COLO668 (cell line): ENCODE results near the gene PYDC1.
"Not testable (repeated sequence)": the region's sequence is repeated elsewhere in the genome, so short reads cannot be mapped to it uniquely, and the experiment has no call there.

Source experiments
- DNase-seq: peaks from one replicate; lab custom pipeline; 2025; ENCODE audit not compliant: unreplicated experiment; lab: John Stamatoyannopoulos, UW

The PYDC1 gene

DNA sequence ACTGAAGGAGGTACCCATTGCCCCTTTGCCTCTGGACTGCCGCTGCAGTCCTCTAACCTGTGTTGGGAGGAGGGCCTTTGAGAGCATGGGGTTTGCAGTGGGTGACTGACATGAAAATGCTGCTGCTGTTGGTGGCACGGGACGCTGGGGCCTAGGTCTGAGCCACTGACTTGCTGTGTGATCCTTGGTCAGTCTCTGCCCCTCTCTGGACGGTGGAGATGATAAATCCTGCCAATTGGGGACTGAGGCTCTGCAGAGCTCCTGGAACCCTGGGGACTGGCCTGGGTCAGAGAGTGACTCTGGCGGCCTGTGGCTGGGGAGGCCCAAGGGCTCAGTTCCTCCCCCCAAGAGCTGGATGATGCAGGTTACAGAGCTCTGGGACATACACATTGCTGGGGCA lies 6.1 kb upstream of the PYDC1 start:
- no peak for DNase-seq

DNA sequence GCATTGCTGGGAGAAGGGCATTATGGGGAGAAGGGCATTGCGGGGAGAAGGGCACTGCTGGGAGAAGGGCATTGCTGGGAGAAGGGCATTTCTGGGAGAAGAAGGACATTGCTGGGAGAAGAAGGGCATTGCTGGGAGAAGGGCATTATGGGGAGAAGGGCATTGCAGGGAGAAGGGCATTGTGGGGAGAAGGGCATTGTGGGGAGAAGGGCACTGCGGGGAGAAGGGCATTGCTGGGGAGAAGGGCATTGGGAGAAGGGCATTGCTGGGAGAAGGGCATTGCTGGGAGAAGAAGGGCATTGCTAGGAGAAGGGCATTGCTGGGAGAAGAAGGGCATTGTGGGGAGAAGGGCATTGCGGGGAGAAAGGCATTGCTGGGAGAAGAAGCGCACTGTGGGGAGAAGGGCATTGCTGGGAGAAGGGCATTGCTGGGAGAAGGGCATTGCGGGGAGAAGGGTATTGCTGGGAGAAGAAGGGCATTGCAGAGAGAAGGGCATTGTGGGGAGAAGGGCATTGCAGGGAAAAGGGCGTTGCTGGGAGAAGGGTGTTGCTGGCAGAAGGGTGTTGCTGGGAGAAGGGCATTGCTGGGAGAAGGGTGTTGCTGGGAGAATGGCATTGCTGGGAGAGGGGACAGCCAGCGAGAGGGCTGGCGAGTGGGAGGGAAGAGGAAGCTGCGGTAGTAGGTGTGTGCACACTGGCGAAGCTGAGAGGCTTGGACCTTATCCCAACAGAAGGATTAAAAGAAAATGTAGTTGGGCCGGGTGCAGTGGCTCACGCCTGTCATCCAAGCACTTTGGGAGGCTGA lies 4.6 kb upstream of the PYDC1 start:
- DNase-seq: no peak

DNA sequence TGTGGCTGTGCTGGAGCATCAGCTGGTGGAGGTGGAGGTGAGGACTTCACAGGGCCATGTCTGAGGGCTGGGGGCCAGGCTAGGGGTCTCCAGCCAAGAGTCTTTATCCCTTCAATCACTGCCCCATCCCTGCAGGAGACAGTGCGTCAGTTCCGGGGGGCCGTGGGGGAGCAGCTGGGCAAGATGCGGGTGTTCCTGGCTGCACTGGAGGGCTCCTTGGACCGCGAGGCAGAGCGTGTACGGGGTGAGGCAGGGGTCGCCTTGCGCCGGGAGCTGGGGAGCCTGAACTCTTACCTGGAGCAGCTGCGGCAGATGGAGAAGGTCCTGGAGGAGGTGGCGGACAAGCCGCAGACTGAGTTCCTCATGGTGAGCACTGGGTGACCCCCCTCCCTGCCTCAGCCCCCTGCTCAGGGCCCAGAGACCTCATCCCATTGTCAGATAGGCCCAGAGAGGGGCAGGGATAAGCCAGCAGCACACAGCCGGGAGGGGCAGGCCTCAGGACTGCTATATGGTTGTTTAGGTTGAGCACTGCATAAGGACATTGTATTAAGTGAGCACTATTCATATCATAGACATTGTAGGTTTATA lies 2.3 kb upstream of the PYDC1 start:
- no peak for DNase-seq

DNA sequence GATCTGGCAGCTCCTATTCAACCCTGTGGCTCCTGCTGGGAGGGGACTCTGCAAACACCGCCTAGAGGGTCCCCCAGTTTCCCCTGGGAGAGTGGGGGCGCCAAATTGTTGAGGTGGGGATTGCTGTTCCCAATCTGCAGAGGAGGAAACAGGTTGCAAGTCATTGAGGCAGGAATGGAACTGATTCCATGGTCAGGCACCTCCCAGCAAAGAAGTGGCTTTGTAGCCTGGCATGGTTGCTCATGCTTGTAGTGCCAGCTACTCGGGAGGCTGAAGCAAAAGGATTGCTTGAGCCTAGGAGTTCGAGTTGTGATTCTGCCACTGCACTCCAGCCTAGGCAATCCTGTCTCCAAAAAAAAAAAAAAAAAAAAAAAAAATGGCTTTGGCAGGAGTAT lies 198 bp upstream of the PYDC1 start:
- no peak for DNase-seq

DNA sequence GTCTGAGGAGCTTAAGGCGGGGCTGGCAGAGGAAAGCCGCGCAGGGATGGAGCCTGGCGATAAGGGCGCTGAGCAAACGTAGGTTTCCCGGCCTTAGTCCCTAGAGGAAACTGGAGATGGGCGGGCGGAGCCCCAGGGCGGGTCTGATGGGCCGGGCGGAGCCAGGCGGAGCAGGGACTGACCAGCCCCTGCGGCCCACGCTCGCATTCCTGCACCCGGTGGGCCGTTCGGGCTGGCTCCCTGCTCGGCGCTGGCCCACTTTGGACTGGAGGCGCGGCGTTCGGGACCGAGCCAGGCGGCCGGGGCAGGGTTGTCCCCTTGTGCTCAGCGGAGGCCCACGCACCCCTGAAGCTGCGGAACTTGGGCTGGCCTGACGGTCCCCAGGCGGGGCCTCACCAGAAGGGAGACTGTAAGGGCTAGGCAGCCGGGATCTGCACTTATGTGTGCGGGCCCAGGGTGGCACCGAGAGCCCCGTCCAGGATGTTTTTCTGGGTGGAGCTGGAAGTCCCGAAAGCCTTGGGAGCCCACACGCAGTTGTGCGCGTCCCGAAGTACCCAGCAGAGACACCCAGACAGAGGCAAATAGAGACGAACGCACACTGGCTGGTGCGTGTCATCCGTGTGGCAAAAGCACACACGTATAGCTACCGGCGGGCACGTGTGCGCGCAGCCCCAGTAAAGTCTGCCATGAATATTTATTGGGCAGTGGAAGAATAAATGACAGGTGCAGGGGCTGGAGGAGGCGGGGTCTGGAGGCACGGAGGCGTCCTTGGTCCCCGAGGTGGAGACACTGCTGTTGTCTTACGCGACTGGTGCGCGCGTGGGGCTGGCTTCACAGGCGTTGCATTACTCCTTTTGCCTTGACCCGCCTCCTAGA lies 1.4 kb downstream of the PYDC1 start:
- peak; percentile 78 for DNase-seq

DNA sequence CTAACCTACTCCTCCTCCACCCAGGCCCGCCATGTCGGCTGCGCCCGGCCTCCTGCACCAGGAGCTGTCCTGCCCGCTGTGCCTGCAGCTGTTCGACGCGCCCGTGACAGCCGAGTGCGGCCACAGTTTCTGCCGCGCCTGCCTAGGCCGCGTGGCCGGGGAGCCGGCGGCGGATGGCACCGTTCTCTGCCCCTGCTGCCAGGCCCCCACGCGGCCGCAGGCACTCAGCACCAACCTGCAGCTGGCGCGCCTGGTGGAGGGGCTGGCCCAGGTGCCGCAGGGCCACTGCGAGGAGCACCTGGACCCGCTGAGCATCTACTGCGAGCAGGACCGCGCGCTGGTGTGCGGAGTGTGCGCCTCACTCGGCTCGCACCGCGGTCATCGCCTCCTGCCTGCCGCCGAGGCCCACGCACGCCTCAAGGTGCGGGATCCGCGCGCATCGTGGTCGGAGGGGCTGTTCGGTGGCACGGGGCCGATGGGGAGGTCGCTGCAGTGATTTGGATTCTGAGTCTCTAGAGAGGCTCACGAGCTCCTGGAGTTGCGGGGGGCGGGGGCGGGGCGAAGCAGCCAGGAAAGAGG lies 2.1 kb downstream of the PYDC1 start:
- peak; percentile 83 for DNase-seq

DNA sequence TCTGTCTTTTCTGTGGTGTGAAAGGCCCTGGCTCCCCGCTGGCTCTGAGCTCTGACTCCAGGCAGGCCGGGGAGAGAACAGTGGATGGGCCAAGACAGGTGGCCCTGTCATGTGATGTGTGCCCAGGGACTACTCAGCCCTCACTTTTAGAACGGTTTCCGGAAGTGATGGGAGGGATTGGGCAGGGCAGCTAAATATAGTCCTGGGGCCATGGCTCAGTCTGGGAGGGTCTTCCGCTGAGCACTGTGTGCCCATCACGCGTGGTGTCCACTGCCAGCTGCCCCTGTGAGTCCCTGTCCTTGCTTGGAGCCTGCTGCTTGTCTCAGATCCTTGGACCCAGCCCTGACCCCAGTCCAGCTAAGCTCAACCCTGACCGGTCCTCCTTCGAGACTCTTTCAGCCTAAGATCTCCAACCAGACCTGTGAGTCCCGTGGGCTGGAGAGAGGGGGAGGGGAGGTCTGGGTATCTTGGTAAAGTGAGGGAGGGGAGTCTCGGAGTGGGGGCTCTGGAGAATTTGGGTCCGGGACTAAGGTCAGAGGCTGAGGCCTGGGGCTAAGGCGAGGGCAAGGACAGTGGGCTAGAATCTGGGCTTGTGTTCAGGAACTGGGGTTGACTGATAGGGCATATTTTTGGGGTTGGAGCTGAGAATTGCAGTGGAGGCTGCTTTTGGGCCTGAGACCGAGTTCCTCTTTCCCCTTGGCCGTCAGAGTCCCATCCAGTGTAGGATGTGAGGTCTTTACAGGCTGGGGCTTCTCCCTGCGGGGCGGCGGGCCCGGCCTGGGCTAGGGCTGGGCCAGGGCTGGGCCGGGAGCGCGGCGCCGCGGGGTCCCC lies 2.8 kb downstream of the PYDC1 start, which contains the start of gene TRIM72:
Gene TRIM72, plus strand, starts transcription at position 243 of the 831 bp plus-strand sequence. CDS start 620 bp downstream, outside the sequence.
- peak; percentile 69 for DNase-seq

DNA sequence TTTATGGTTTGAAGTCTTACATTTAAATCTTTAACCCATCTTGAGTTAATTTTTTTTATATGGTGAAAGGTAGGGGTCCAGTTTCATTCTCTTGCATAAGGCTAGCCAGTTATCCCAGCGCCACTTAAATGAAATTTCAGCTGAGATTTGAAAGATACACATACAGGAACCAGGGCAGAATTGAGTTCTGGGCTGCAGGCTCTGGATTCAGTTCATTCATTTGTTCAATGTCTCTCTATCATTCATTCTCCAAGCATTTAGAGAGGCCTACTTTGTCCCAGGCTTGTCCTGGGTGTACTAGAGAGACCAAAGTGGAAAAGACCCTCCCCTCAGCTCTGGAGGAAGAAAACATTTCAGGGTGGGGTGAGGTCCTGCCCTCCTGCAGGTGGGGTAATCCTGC lies 3.6 kb downstream of the PYDC1 start:
- no peak for DNase-seq

DNA sequence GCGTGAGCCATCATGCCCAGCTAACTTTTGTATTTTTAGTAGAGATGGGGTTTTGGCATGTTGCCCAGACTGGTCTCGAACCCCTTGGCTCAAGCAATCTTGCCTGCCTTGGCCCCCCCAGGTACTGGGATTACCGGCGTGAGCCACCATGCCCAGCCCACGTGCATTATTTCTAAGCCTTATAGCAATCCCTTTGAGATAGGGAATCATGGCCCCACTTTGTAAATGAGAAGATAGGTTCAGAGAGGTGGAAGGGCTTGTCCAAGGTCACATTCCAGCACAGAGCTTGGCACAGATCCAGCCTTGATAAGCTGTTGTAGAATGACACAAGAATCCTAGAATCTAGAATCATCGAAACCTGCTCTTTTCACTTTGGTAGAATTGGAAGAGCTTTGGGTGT lies 10.2 kb downstream of the PYDC1 start:
- no peak for DNase-seq

DNA sequence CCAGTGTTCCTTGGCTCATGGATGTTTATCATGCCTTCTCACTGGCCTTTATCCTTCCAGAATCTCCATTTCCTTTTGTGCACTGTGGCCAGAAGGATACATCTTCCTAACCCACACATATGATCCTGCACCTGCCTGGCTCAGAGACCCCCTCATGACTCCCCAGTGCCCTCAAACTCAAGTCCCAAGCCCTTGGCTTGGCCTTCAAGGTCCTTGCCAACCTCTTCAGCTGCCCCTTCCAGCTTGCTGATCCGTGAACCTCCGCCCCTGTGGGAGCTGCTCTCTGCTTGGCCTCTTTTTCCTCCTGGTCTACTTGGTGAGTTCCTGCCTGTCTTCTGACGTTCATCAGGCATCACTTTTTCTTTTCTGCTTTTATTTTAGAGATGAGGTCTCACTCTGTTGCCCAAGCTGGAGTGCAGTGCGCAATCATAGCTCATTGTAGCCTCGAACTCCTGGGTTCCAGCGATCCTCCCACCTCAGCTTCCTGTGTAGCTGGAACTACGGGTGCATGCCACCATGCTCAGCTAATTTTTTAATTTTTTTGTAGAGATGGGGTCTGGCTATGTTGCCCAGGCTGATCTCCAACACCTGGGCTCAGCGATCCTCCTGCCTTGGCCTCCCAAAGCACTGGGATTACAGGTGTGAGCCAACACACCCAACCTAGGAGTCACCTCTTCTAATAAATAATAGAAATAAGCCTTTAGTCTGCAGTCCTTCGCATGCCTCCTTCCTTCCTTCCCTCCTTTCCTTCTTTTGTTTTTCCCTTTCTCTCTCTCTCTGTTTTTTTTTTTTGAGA lies 11.9 kb downstream of the PYDC1 start:
- no peak for DNase-seq

DNA sequence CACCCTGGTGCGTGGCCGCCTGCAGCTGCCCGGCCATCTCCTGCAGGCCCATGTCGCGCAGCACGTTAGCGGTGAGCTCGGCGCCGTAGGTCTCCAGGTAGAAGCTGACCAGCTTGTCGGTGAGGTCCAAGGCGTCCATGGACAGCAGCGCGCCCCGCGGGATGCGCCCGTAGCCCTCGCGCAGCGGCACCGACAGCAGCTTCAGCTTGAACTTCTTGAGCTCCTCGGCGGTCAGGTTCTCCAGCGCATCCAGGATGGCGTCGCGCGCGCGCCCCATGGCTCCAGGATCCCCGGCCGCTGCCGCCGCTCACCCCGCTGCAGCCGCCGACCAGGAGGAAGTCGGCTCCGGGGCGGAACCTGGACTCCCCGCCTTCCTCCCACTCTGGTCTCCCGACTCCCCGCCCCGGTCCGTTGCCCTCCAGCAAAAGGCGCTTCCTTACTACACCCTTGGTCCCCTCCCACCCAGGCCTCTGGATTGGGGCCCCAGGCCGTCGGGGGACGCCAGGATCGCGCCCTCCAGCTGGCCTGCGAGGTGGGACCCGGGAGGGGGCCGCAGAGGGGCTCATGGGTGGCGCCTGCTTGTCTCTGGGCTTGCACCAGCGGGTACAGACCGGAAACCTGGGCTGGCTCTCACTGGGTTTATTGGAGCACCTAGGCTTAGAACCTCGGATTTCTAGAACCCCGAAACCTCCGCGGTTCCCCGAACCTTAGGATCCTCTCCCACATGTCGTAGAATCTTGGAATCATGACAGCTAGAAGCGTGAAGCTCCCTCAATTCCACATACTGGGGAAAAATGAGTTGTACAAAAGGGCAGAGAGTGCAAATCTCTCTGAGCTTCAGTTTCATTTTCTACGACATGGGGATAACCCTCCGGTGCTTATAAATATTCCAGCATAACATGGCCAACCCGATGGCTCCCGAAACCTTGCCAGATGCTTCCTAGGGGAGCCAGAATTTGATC lies 14.2 kb downstream of the PYDC1 start, which contains the start of gene PYCARD:
Gene PYCARD, minus strand, starts transcription at position 347 of the 962 bp plus-strand sequence. Its CDS starts 70 bp downstream, at position 277.
- peak; percentile 55 for DNase-seq

DNA sequence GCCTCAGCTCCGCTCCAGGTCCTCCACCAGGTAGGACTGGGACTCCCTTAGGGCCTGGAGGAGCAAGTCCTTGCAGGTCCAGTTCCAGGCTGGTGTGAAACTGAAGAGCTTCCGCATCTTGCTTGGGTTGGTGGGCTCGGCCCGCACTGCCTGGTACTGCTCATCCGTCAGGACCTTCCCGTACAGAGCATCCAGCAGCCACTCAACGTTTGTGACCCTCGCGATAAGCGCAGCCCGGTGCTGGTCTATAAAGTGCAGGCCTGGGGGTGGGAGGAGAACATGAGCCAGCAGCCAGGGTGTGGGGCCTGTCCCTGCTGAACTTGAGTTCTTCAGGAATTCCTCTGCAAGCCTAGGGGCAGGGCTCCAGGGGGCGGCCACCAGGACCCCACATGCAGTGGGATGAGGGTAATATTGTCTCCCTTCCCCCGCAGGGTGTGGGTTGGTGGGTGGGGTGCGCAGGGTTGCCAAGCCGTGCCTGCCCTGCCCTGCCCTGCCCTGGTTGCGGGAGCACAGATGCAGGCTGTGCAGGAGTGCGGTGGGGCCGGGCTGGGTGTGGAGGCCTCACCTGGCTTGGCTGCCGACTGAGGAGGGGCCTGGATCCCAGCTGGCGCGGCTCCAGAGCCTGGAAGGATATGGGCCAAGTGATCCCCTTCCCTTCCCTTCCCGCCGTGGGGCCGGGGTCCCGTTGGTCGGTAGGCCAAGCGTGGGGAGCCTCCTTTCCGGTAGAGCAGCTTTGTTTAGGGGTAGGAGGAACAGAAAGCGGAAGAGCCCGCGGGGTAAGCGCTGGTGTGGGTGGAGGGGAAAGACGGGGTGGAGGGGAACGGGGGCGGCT lies 15.1 kb downstream of the PYDC1 start:
- peak; percentile 52 for DNase-seq

DNA sequence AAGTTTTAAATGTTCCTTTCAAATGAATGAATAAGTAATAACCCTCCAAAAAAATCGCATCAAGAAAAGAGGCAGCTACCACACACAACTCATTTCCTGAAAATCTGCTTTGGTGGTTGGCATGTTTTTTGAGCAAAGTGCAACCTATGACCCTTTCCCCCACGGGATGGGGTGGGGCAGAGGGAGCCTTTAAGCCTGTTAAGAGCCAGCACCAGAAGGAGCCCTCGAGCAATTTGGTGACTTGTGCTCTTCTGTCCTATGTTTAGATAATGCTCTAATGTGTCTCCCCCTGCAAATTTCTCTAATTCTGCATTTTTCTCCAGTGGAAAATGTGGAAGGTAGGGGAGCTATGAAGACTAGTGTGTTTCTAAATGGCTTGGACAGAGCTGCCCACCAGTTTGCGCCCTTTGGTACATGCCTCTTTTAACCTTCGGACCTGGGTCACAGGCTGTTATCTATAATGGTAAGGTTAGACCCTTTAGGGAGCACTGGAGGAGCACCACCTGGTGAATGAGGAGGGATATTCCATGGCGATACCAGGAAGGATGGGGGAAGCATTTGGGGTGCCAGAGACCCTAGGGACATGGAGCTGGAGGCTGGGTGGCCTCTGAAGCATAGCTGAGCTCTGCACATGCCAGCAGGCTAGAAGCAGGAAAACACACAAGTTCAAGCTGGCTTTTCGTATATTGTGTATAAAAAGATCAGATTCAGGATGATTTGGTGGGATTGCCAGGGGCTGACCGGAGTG lies 15.9 kb downstream of the PYDC1 start:
- DNase-seq: no peak

DNA sequence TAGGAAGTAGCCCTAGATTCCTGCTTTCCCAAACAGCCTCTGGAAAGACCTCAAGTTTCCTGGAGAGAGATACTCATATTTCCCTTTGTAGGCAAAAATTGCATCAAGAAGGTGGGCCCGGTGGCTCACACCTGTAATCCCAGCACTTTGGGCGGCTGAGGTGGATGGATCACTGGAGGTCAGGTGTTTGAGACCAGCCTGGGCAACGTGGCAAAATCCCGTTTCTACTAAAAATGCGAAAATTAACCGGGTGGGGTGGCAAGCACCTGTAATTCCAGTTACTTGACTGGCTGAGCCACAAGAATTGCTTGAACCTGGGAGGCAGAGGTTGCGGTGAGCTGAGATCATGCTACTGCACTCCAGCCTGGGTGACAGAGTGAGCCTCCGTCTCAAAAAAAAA lies 16.8 kb downstream of the PYDC1 start:
- DNase-seq: not testable (repeated sequence)

DNA sequence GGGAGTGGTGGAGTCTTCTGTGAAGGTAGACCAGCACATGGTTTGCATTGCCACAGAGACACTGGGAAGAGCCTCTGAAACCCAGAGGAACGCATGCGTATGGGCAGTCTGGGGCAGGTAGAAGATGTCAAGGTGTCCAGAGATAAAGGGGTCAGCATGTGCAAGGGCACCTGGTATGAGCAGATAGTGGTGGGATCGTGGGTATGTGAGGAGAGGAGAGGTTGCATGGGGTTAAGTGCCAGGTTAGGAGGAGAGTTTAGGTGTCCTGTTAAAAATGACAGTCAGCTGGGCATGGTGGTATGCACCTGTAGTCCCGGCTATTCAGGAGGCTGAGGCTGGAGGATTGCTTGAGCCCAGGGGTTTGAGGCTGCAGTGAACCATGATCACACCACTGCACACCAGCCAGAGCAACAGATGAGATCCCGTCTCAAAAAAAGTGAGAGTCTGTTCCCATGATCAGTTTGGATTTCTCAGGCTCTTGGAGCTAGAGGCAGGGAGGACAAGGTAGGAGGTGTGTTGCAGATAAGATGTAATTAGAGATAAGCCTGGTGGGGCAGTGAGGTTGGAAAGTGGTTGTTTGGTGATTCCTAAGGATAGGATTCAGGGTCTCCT lies 17.4 kb downstream of the PYDC1 start:
- no peak for DNase-seq

DNA sequence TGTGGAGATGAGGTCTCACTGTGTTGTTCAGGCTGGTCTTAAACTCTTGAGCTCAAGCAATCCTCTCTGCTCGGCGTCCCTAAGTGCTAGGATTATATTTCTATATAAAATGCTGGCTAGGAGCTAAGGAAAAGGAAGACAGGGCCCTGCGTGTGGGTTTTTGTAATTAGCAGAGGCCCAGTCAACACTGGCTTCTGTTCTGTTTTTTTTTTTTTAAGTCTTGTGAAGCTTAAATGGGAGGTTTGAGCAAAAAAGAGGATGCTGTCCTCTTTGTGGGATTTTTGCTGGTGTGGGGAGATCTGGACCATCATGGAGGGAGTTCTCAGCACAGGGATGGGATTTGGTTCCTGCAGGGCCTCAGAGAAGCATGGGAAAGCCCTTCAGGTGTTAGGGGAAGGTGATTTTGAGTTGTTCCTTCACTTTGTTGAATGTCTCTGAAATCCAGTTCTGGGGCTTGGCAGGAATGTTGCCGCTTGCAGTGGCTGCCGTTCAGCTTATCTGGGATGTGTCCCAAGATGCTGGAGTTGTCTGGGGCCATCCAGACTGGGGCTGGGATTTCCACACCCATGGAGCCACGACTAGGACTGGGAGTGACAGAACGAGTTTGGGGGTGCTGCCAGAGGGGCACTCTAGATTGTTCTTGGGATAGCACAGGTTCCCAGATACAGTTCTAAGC lies 18.6 kb downstream of the PYDC1 start:
- DNase-seq: no peak
